Measurements from ENCODE around the gene SLC38A5. TPM values are rescaled to one million over a fixed set of nuclear protein-coding genes. Genes with fewer than 3 reads are reported as not detected.
A peak's percentile ranks its signal among the peaks of the same experiment; 100 is the strongest.
"Not testable (repeated sequence)": the region's sequence is repeated elsewhere in the genome, so short reads cannot be mapped to it uniquely, and the experiment has no call there.

The SLC38A5 gene
- total RNA-seq, 2 experiments from 2014 or later = 146 to 156 TPM

- peaks cover 49% of the 10 kb centered on the region for H3K36me3 Mint-ChIP-seq
- H3K9me3 Mint-ChIP-seq = no peaks in the 10 kb centered on the region
- H3K27me3 Mint-ChIP-seq = no peaks in the 10 kb centered on the region
- H3K4me3 Mint-ChIP-seq = peak overlapping the region; percentile 90
- H3K4me1 Mint-ChIP-seq = peaks cover 29% of the 10 kb centered on the region
- H3K27ac Mint-ChIP-seq = peak overlapping the region; percentile 96
- no peak for DNase-seq
Observed at GRCh38 chrX:48467281-48467761, 2.7 kb downstream of the SLC38A5 start.

- H3K4me3 Mint-ChIP-seq = peak overlapping the region; percentile 90
- H3K27ac Mint-ChIP-seq = peak overlapping the region; percentile 96
- H3K9me3 Mint-ChIP-seq = no peaks in the 10 kb centered on the region
- peaks cover 29% of the 10 kb centered on the region for H3K4me1 Mint-ChIP-seq
- H3K27me3 Mint-ChIP-seq = no peaks in the 10 kb centered on the region
- peaks cover 51% of the 10 kb centered on the region for H3K36me3 Mint-ChIP-seq
- peak; percentile 39 for DNase-seq
Observed at GRCh38 chrX:48466696-48467095, 3.4 kb downstream of the SLC38A5 start.

GRCh38 chrX:48465336-48465933 is 4.6 kb downstream of the SLC38A5 start:
- H3K4me1 Mint-ChIP-seq = peaks cover 33% of the 10 kb centered on the region
- no peak for DNase-seq
- H3K27me3 Mint-ChIP-seq = no peaks in the 10 kb centered on the region
- no peaks in the 10 kb centered on the region for H3K9me3 Mint-ChIP-seq
- H3K4me3 Mint-ChIP-seq = peak overlapping the region; percentile 65
- peaks cover 60% of the 10 kb centered on the region for H3K36me3 Mint-ChIP-seq
- peak overlapping the region; percentile 17 for H3K27ac Mint-ChIP-seq

- DNase-seq = no peak
- H3K27ac Mint-ChIP-seq = peak overlapping the region; percentile 29
- H3K4me3 Mint-ChIP-seq = no peak overlapping the region
- no peaks in the 10 kb centered on the region for H3K9me3 Mint-ChIP-seq
- H3K4me1 Mint-ChIP-seq = peaks cover 21% of the 10 kb centered on the region
- no peaks in the 10 kb centered on the region for H3K27me3 Mint-ChIP-seq
- peaks cover 58% of the 10 kb centered on the region for H3K36me3 Mint-ChIP-seq
Observed at GRCh38 chrX:48461830-48462229, 8.2 kb downstream of the SLC38A5 start.

DNA sequence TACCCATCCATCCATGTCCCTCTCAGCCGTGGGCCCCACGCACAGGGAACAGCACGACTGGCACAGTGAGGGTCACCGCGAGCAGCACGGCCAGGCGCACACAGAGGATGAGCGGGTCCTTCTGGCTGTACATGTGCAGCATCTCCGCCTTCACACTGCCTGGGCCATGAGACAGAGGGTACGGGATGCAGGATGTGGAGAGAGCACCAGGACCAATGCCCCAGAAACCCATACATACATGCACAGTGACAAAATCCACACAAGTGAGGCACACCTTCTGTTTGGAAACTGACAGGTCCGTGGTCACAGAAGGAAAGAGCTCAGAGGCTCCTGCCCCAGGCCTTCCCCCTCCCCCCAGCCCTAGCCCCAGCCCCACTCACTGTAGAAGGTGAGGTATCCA is 9.5 kb downstream of the SLC38A5 start:
- Mint-ChIP-seq H3K36me3 (peaks cover 47% of the 10 kb centered on the region), H3K27ac (no peak overlapping the region), H3K4me3 (no peak overlapping the region), H3K27me3 (no peaks in the 10 kb centered on the region), H3K9me3 (no peaks in the 10 kb centered on the region), H3K4me1 (peaks cover 17% of the 10 kb centered on the region)
- DNase-seq = no peak

DNA sequence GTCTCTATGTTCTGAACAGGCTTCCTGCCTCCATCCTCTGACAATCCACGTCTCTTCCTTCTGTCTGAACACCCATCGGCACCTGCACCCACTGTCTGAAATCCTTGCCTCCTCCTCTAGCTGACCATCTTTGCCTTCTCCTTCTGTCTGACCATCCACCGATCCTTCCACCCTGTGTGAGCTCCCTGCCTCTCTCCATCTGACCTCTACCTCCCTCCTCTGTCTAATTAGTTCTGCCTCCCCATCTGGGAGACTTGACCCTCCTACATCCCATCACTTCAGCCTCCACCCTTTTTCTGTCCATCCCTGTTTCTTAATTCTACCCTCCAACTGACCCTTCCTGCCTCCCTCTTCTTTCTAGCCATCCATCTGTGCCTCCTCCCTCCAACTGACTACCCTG is 10.0 kb downstream of the SLC38A5 start:
- Mint-ChIP-seq H3K4me1 (peaks cover 11% of the 10 kb centered on the region), H3K27me3 (no peaks in the 10 kb centered on the region), H3K9me3 (no peaks in the 10 kb centered on the region), H3K27ac (no peak overlapping the region), H3K36me3 (peaks cover 41% of the 10 kb centered on the region), H3K4me3 (no peak overlapping the region)
- no peak for DNase-seq

GRCh38 chrX:48459483-48459882 is 10.6 kb downstream of the SLC38A5 start:
- no peak for DNase-seq
- Mint-ChIP-seq H3K27me3 (no peaks in the 10 kb centered on the region), H3K4me3 (no peak overlapping the region), H3K27ac (peak overlapping the region; percentile 34), H3K9me3 (no peaks in the 10 kb centered on the region), H3K4me1 (peaks cover 10% of the 10 kb centered on the region), H3K36me3 (peaks cover 37% of the 10 kb centered on the region)

GRCh38 chrX:48458711-48459110 is 11.3 kb downstream of the SLC38A5 start:
- H3K4me1 Mint-ChIP-seq = peaks cover 8% of the 10 kb centered on the region

GRCh38 chrX:48456628-48457331 is 13.3 kb downstream of the SLC38A5 start:
- H3K36me3 Mint-ChIP-seq = peaks cover 25% of the 10 kb centered on the region
- H3K27ac Mint-ChIP-seq = peak overlapping the region; percentile 28
- no peaks in the 10 kb centered on the region for H3K9me3 Mint-ChIP-seq

More at GRCh38 chrX:48458711-48459110, 11.3 kb downstream of the SLC38A5 start:
- peaks cover 31% of the 10 kb centered on the region for H3K36me3 Mint-ChIP-seq
- no peaks in the 10 kb centered on the region for H3K9me3 Mint-ChIP-seq
- no peak overlapping the region for H3K4me3 Mint-ChIP-seq
- peak overlapping the region; percentile 25 for H3K27ac Mint-ChIP-seq
- H3K27me3 Mint-ChIP-seq = no peaks in the 10 kb centered on the region
- DNase-seq = no peak

DNA sequence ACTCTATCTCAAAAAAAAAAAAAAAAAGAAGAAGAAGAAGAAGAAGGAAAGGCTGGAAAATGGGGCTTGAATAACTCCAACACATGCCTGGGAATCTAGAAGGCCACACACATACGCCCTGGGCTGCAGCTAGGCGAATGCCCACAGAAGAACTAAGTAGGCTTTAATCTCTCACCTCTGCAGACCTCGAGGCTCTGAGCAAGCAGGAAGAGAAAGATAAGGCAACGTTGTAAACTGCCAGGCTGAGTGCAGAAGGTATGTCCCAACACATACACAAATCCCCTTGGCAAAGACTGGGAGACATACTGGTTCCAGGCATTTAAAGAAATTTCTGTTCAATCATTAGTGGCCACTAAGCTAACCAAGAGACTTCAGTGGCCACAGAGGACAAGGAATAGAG is 18.4 kb downstream of the SLC38A5 start:
- DNase-seq = no peak
- Mint-ChIP-seq H3K9me3 (no peaks in the 10 kb centered on the region), H3K27me3 (no peaks in the 10 kb centered on the region), H3K27ac (no peak overlapping the region), H3K36me3 (no peaks in the 10 kb centered on the region), H3K4me3 (no peak overlapping the region), H3K4me1 (no peaks in the 10 kb centered on the region)

More at GRCh38 chrX:48456628-48457331, 13.3 kb downstream of the SLC38A5 start:
- DNase-seq = no peak
- Mint-ChIP-seq H3K4me1 (peaks cover 4% of the 10 kb centered on the region), H3K27me3 (no peaks in the 10 kb centered on the region), H3K4me3 (no peak overlapping the region)

DNA sequence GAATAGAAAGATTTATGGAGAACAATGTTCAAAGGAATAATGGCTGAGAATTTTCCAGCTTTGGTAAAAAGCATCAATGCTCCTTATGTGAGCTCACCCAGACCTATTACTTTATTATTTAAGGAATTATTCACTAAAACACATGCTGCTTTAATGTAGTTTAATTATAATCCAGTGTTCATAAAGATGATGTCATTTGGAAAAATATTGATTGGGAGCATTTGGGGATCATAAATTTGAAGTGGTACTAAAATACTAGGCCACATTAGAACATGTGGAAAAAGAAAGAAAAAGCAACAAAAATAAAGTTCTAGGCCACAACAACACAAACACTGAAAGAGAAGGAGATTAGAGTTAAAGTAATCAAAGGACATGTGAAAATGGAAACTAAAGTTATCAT is 20.0 kb downstream of the SLC38A5 start:
- Mint-ChIP-seq H3K27me3 (no peaks in the 10 kb centered on the region), H3K36me3 (no peaks in the 10 kb centered on the region), H3K4me1 (no peaks in the 10 kb centered on the region), H3K27ac (no peak overlapping the region), H3K9me3 (no peaks in the 10 kb centered on the region), H3K4me3 (no peak overlapping the region)
- no peak for DNase-seq

DNA sequence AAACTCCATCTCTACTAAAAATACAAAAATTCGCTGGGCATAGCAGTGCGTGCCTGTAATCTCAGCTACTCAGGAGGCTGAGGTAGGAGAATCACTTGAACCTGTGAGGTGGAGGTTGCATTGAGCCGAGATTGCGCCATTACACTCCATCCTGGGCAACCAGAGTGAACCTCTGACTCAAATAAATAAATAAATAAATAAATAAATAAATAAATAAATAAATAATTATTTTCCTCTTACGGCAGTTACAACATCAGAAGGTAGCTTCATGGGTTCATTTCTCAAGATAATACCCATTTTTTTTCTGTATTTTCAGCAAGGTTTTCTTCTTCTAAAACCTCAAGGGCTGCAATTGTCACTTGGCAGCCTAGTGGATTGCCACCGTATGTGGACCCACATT is 22.9 kb downstream of the SLC38A5 start:
- not testable (repeated sequence) for H3K9me3 Mint-ChIP-seq, H3K27ac Mint-ChIP-seq, H3K36me3 Mint-ChIP-seq, H3K27me3 Mint-ChIP-seq, H3K4me3 Mint-ChIP-seq, DNase-seq, H3K4me1 Mint-ChIP-seq

DNA sequence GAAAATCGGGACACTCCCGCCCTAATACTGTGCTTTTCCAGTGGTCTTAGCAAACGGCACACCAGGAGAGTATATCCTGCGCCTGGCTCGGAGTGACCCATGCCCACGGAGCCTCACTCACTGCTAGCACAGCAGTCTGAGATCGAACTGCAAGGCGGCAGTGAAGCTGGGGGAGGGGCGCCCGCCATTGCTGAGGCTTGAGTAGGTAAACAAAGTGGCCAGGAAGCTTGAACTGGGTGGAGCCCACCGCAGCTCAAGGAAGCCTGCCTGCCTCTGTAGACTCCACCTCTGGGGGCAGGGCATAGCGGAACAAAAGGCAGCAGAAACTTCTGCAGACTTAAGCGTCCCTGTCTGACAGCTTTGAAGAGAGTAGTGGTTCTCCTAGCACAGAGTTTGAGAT is 36.3 kb downstream of the SLC38A5 start:
- not testable (repeated sequence) for H3K4me1 Mint-ChIP-seq, H3K27me3 Mint-ChIP-seq, H3K36me3 Mint-ChIP-seq, H3K4me3 Mint-ChIP-seq, H3K27ac Mint-ChIP-seq, DNase-seq
- peaks cover 12% of the 10 kb centered on the region for H3K9me3 Mint-ChIP-seq

- not testable (repeated sequence) for H3K9me3 Mint-ChIP-seq, H3K27ac Mint-ChIP-seq, H3K4me1 Mint-ChIP-seq, H3K27me3 Mint-ChIP-seq, H3K4me3 Mint-ChIP-seq, H3K36me3 Mint-ChIP-seq, DNase-seq
Observed at GRCh38 chrX:48430166-48430565, 39.9 kb downstream of the SLC38A5 start.

DNA sequence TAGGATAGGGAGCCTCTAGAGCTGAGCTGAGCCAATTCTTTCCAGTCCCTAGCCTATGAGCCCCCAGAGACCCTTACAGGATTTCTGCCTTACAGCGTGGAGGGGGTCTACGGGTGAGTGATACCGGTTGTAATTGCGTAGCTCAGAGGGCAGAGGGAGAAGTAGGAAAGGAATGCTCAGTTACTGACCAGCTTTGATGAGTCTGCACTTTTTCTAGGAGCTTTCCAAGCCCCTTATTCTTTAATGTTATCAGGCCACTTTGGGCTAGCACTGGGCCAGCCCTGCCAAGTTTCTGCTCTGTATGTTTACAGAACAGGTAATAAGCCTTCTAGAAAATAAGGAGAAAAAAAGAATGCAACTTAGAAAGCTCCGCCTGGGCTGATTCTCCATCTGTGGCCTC is 40.5 kb downstream of the SLC38A5 start:
- H3K4me3 Mint-ChIP-seq, H3K36me3 Mint-ChIP-seq, H3K27me3 Mint-ChIP-seq, H3K9me3 Mint-ChIP-seq, H3K4me1 Mint-ChIP-seq, H3K27ac Mint-ChIP-seq, DNase-seq: not testable (repeated sequence)
